Fibroblast of the aortic adventitia (primary cell): ENCODE data around the gene VIPR2. TPM values are rescaled to one million over a fixed set of nuclear protein-coding genes. Genes with fewer than 3 reads are reported as not detected.

ENCODE experiments used
- DNase-seq: peaks from one replicate; pipeline ENCODE4 v3.0.0-alpha.2; 2010; ENCODE audit warnings: low read depth
- H3K4me3 ChIP-seq: 2 replicates; pipeline ENCODE4 v1.5.1; 2011; ENCODE audit warnings: low read depth, mild to moderate bottlenecking, control low read depth, low read length, moderate library complexity
- CTCF ChIP-seq: IDR thresholded peaks from 2 replicates; pipeline ENCODE4 v1.5.1; 2011; ENCODE audit warnings: mild to moderate bottlenecking, low read length, control low read depth, inconsistent platforms; ENCODE audit not compliant: insufficient read depth
- total RNA-seq: library from RNA; depleted of rRNA; stranded (reverse); fragments of >200 nt; gene quantifications from 2 replicates; pipeline ENCODE4 v1.2.3, GENCODE V29; 2012; ENCODE audit warnings: low replicate concordance

VIPR2 gene
- not detected in 2 replicates for total RNA-seq

GRCh38 chr7:159144758-159145489 lies at the start of gene VIPR2:
TSS of gene VIPR2 (minus strand) at chr7:159144867. CDS start at chr7:159144771, 96 bp downstream.
- no peak within 1 kb of the TSS for H3K4me3 ChIP-seq
- no peak for DNase-seq
- TF ChIP-seq CTCF = no peak

- H3K4me3 ChIP-seq = no peak overlapping the region
- DNase-seq = no peak
- no peak for TF ChIP-seq CTCF
Observed at GRCh38 chr7:159193543-159194090, 49.0 kb upstream of the VIPR2 start.

GRCh38 chr7:159192725-159193453 lies 48.2 kb upstream of the VIPR2 start:
- DNase-seq = no peak
- TF ChIP-seq CTCF = no peak
- H3K4me3 ChIP-seq = no peak overlapping the region

- no peak overlapping the region for H3K4me3 ChIP-seq
- no peak for DNase-seq
- TF ChIP-seq CTCF = no peak
Observed at GRCh38 chr7:159192013-159192412, 47.3 kb upstream of the VIPR2 start.

- TF ChIP-seq CTCF = no peak
- H3K4me3 ChIP-seq = no peak overlapping the region
- DNase-seq = no peak
Observed at GRCh38 chr7:159191236-159191635, 46.6 kb upstream of the VIPR2 start.

GRCh38 chr7:159188011-159188410 lies 43.3 kb upstream of the VIPR2 start:
- no peak overlapping the region for H3K4me3 ChIP-seq
- no peak for DNase-seq
- TF ChIP-seq CTCF = no peak
